IMR-90 (cell line): ENCODE results near the gene ZAP70. TPM values are rescaled to one million over a fixed set of nuclear protein-coding genes. Genes with fewer than 3 reads are reported as not detected.
A peak's percentile ranks its signal among the peaks of the same experiment; 100 is the strongest.

Experiments used
- ATAC-seq: fragments of 200-7000 bp; cut with Tn5 transposase; 2 replicates; pipeline ENCODE4 v1.9.1; 2020; ENCODE audit warnings: low read depth, mild to moderate bottlenecking, moderate library complexity
- BruUV-seq: library from RNA; stranded (reverse); fragments of 400-500 nt; replicated peaks from 2 replicates; lab custom pipeline; 2021; lab: Mats Ljungman, UMichigan
- CTCF ChIA-PET: fragments of 300-600 bp; formaldehyde crosslinking; extraction: SDS; loops from one replicate; lab custom pipeline; 2021; ENCODE audit warnings: antibody characterized with exemption; lab: Yijun Ruan, JAX
- POLR2A ChIA-PET: fragments of 300-600 bp; sonication (Branson Sonifier 250); formaldehyde crosslinking; loops from one replicate; lab custom pipeline; 2022; ENCODE audit warnings: antibody characterized with exemption; ENCODE audit not compliant: unreplicated experiment; lab: Charles Lee
- DNase-seq: peaks from one replicate; pipeline ENCODE4 v3.0.0; 2013
- H2AFZ ChIP-seq: replicated peaks from 2 replicates; pipeline ENCODE3; 2013; ENCODE audit warnings: low read length, mild to moderate bottlenecking; ENCODE audit not compliant: poor library complexity
- H2AK5ac ChIP-seq: 2 replicates; pipeline ENCODE4 v1.6.1; 2013; ENCODE audit warnings: low read depth, low read length, inconsistent platforms
- H2AK9ac ChIP-seq: replicated peaks from 2 replicates; pipeline ENCODE3; 2013; ENCODE audit warnings: mild to moderate bottlenecking, low read depth, low read length, moderate library complexity; ENCODE audit not compliant: poor library complexity
- H2BK120ac ChIP-seq: 2 replicates; pipeline ENCODE4 v1.6.1; 2013; ENCODE audit warnings: low read depth, low read length, inconsistent platforms
- H2BK15ac ChIP-seq: 3 replicates; pipeline ENCODE4 v1.6.1; 2013; ENCODE audit warnings: low read depth, low read length, inconsistent platforms
- H2BK20ac ChIP-seq: 2 replicates; pipeline ENCODE4 v1.6.1; 2013; ENCODE audit warnings: low read depth, mild to moderate bottlenecking, inconsistent platforms, low read length, moderate library complexity
- H2BK5ac ChIP-seq: 2 replicates; pipeline ENCODE4 v1.6.1; 2013; ENCODE audit warnings: mild to moderate bottlenecking, low read depth, low read length, inconsistent platforms; ENCODE audit not compliant: poor library complexity, severe bottlenecking
- H3K14ac ChIP-seq: replicated peaks from 2 replicates; pipeline ENCODE4 v1.6.1; 2013; ENCODE audit warnings: low read depth, low read length, inconsistent platforms
- H3K18ac ChIP-seq: 2 replicates; pipeline ENCODE4 v1.6.1; 2013; ENCODE audit warnings: low read depth, low read length, control low read depth
- H3K23ac ChIP-seq: 2 replicates; pipeline ENCODE4 v1.6.1; 2013; ENCODE audit warnings: low read depth, low read length, inconsistent platforms
- H3K27ac ChIP-seq: 2 replicates; pipeline ENCODE4 v1.5.1; 2013; ENCODE audit warnings: mild to moderate bottlenecking, control low read depth, low read length; ENCODE audit not compliant: insufficient read depth
- H3K27me3 ChIP-seq: 2 replicates; pipeline ENCODE4 v1.6.1; 2013; ENCODE audit warnings: low read length; ENCODE audit not compliant: control insufficient read depth, insufficient read depth
- H3K36me3 ChIP-seq: 2 replicates; pipeline ENCODE4 v1.6.1; 2013; ENCODE audit warnings: low read length, mixed read lengths; ENCODE audit not compliant: control insufficient read depth, insufficient read depth
- H3K4ac ChIP-seq: 2 replicates; pipeline ENCODE4 v1.6.1; 2013; ENCODE audit warnings: low read depth, low read length, inconsistent platforms
- H3K4me1 ChIP-seq: 2 replicates; pipeline ENCODE4 v1.6.1; 2013; ENCODE audit warnings: low read length, mixed read lengths; ENCODE audit not compliant: control insufficient read depth, insufficient read depth
- H3K4me2 ChIP-seq: 2 replicates; pipeline ENCODE4 v1.6.1; 2013; ENCODE audit warnings: low read depth, mild to moderate bottlenecking, control low read depth, low read length, moderate library complexity
- H3K4me3 ChIP-seq: 2 replicates; pipeline ENCODE4 v1.5.1; 2013; ENCODE audit warnings: low read depth, mild to moderate bottlenecking, control low read depth, low read length, moderate library complexity; ENCODE audit not compliant: insufficient read depth
- H3K56ac ChIP-seq: 2 replicates; pipeline ENCODE4 v1.6.1; 2013; ENCODE audit warnings: low read length, inconsistent platforms; ENCODE audit not compliant: insufficient read depth; ENCODE audit errors: extremely low read depth
- H3K79me1 ChIP-seq, 2 experiments: 2 replicates each; pipeline ENCODE4 v1.6.1; 2013; ENCODE audit warnings: low read length in 2 of 2, inconsistent platforms in 1 of 2, low read depth in 1 of 2
- H3K9ac ChIP-seq: 2 replicates; pipeline ENCODE4 v1.6.1; 2013; ENCODE audit warnings: low read depth, low read length, control low read depth
- H3K9me1 ChIP-seq: 2 replicates; pipeline ENCODE4 v1.6.1; 2013; ENCODE audit warnings: low read length, inconsistent platforms; ENCODE audit not compliant: insufficient read depth
- H3K9me3 ChIP-seq: 2 replicates; pipeline ENCODE4 v1.6.1; 2013; ENCODE audit warnings: low read length; ENCODE audit not compliant: control insufficient read depth, insufficient read depth
- H4K20me1 ChIP-seq: 2 replicates; pipeline ENCODE4 v1.6.1; 2013; ENCODE audit warnings: low read length, inconsistent platforms; ENCODE audit not compliant: insufficient read depth
- H4K5ac ChIP-seq: 2 replicates; pipeline ENCODE4 v1.6.1; 2013; ENCODE audit warnings: mild to moderate bottlenecking, low read depth, low read length, control low read depth
- H4K8ac ChIP-seq, 2 experiments: 2 replicates each; pipeline ENCODE4 v1.6.1; 2013; ENCODE audit warnings: low read depth in 2 of 2, low read length in 2 of 2, control low read depth in 1 of 2, inconsistent platforms in 1 of 2
- H4K91ac ChIP-seq: 2 replicates; pipeline ENCODE4 v1.6.1; 2013; ENCODE audit warnings: low read depth, low read length, inconsistent platforms; ENCODE audit not compliant: insufficient read depth
- NFE2L2 ChIP-seq: fragments of 150-350 bp; IDR thresholded peaks from 2 replicates; pipeline ENCODE4 v1.6.1; 2016; ENCODE audit warnings: low read depth, mild to moderate bottlenecking, low read length
- WGBS, 2 experiments: methylation state at CpG; one replicate each; pipeline versions ENCODE4 v1.1.5 to v1.1.7; 2013; ENCODE audit warnings: missing lambda C conversion rate in 2 of 2; ENCODE audit not compliant: insufficient read length in 1 of 2; ENCODE audit errors: extremely low coverage in 2 of 2; 5-methylcytosine and 5-hydroxymethylcytosine counted together
- dilution Hi-C: fragments of 300-500 bp; cut with HindIII; formaldehyde crosslinking; loops from one replicate; pipeline ENCODE4 v1.14.3; 2018; ENCODE audit warnings: low sequenced_read_pairs; ENCODE audit not compliant: unreplicated experiment
- in situ Hi-C: fragments of 300-500 bp; cut with MboI; formaldehyde crosslinking; loops from 3 replicates; pipeline ENCODE4 v1.14.3; 2019; ENCODE audit warnings: low sequenced_read_pairs, inconsistent platforms, mixed read lengths
- intact Hi-C: fragments of 100-400 bp; cut with micrococcal nuclease; formaldehyde crosslinking; loops from 2 replicates; pipeline ENCODE4 v1.10.0; 2022
- polyA plus RNA-seq, 3 experiments: library from polyadenylated mRNA; depleted of rRNA; stranded (reverse); fragments of >200 nt; gene quantifications; 2 replicates each; pipeline ENCODE4 v1.2.3, GENCODE V29; 2012; ENCODE audit warnings: low replicate concordance in 1 of 3
- total RNA-seq: library from RNA; depleted of rRNA; stranded (reverse); fragments of >200 nt; gene quantifications from 2 replicates; pipeline ENCODE4 v1.2.3, GENCODE V29; 2012
- TF ChIP-seq, protein P1 (sequence below): fragments of 150-350 bp; IDR thresholded peaks from 2 replicates; pipeline ENCODE4 v1.6.1; 2017; ENCODE audit warnings: mild to moderate bottlenecking, antibody characterized with exemption, low read length, low read depth

Gene ZAP70
- total and polyA plus RNA-seq, 2 of the 4 experiments (the other 2 are of a cell fraction) = under 0.01 to 0.09 TPM

DNA sequence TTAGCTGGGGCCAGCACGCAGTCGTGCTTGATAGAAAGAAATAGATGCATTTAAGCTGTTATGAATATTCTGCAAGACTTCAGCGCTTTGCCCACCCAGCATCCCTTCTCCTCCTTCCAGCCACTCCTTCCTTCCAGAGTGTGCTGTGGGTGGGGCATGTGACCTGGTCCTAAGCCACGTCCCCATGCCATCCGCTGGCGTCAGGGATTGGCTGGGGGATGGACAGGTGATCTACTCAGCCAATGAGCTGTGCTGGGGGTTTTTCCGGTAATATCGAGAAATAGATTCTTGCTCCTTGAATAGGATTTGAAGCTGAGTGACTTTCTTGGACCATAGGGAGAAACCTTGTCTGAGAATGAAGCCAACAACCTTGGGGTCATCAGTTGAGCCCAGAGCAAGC lies 4.8 kb upstream of the ZAP70 start:
- dilution Hi-C loops = no loop called here
- DNase-seq (no peak), ATAC-seq (no peak)
- Histone ChIP-seq H3K4ac (no peak overlapping the region), H3K27ac (no peak overlapping the region), H3K4me1 (no peaks in the 10 kb centered on the region), H3K4me3 (no peak overlapping the region), H2AK5ac (no peak overlapping the region), H3K18ac (no peak overlapping the region), H2BK20ac (no peak overlapping the region), H3K56ac (no peak overlapping the region), H4K8ac (no peak overlapping the region), H2AK9ac (no peak overlapping the region), H2BK120ac (no peak overlapping the region), H3K23ac (no peak overlapping the region), H3K27me3 (peaks cover 20% of the 10 kb centered on the region), H3K4me2 (no peak overlapping the region), H4K20me1 (no peaks in the 10 kb centered on the region; the same call in 1 of the 2 replicates), H3K14ac (no peak overlapping the region), H2BK5ac (no peak overlapping the region), H3K9me1 (no peaks in the 10 kb centered on the region), H2BK15ac (no peak overlapping the region), H3K79me1 (no peaks in the 10 kb centered on the region), H3K9me3 (no peaks in the 10 kb centered on the region), H4K91ac (no peak overlapping the region), H3K36me3 (no peaks in the 10 kb centered on the region), H3K9ac (no peak overlapping the region), H4K5ac (no peak overlapping the region), H2AFZ (no peak overlapping the region)
- BruUV-seq = no TSS peak
- TF ChIP-seq NFE2L2 = no peak
- TF ChIP-seq, protein P1, sequence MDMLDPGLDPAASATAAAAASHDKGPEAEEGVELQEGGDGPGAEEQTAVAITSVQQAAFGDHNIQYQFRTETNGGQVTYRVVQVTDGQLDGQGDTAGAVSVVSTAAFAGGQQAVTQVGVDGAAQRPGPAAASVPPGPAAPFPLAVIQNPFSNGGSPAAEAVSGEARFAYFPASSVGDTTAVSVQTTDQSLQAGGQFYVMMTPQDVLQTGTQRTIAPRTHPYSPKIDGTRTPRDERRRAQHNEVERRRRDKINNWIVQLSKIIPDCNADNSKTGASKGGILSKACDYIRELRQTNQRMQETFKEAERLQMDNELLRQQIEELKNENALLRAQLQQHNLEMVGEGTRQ = peak; percentile 38; the same call in 1 of the 2 replicates
- CTCF ChIA-PET = interaction anchor here (0.8 kb wide), 1 partner anchor 118 kb away, joined by 3 read pairs; no protein-coding TSS in a partner anchor
- in situ Hi-C loops = loop anchor here (10.0 kb wide), 1 partner anchor 676 kb away; no protein-coding TSS in a partner anchor
- intact Hi-C loops = loop anchor here (10.0 kb wide), 2 partner anchors 56 to 1126 kb away; no protein-coding TSS in a partner anchor
- no CpG with 5 or more reads among the region's 8 CpGs for whole genome bisulfite sequencing, 2 experiments
- POLR2A ChIA-PET = no interaction called here
